ENCODE data around the gene USP28.
A peak's percentile ranks its signal among the peaks of the same experiment; 100 is the strongest.

Gene USP28

GRCh38 chr11:113874096-113874495 lies 1.3 kb downstream of the USP28 start:
- Histone ChIP-seq H3K27ac (ENCODE audit: poor library complexity, severe bottlenecking) (peak overlapping the region; percentile 45), H3K4me3 (ENCODE audit: severe bottlenecking) (peak overlapping the region; percentile 95), H3K4me1 (ENCODE audit: insufficient read depth, poor library complexity, severe bottlenecking) (peaks cover 7% of the 10 kb centered on the region)

GRCh38 chr11:113873236-113873626 lies 2.1 kb downstream of the USP28 start:
- no peak overlapping the region for H3K4me3 ChIP-seq (ENCODE audit: severe bottlenecking)
- H3K9me3 ChIP-seq (ENCODE audit: severe bottlenecking) = no peaks in the 10 kb centered on the region
- peaks cover 4% of the 10 kb centered on the region; the same call in 1 of the 2 replicates for H3K36me3 ChIP-seq (ENCODE audit: low read depth)
- TF ChIP-seq CTCF (IDR thresholded peaks at IDR 0.05; ENCODE audit: poor library complexity, severe bottlenecking) = no peak
- no peak for DNase-seq (ENCODE audit: low spot score)
- no peaks in the 10 kb centered on the region for H3K27me3 ChIP-seq (ENCODE audit: insufficient read depth, poor library complexity, severe bottlenecking)
- no peak for ATAC-seq (ENCODE audit: low read depth)
- H3K27ac ChIP-seq (ENCODE audit: poor library complexity, severe bottlenecking) = no peak overlapping the region
- peaks cover 7% of the 10 kb centered on the region for H3K4me1 ChIP-seq (ENCODE audit: insufficient read depth, poor library complexity, severe bottlenecking)

More at GRCh38 chr11:113874096-113874495, 1.3 kb downstream of the USP28 start:
- Histone ChIP-seq H3K36me3 (ENCODE audit: low read depth) (peaks cover 4% of the 10 kb centered on the region; the same call in 1 of the 2 replicates), H3K9me3 (ENCODE audit: severe bottlenecking) (no peaks in the 10 kb centered on the region), H3K27me3 (ENCODE audit: insufficient read depth, poor library complexity, severe bottlenecking) (no peaks in the 10 kb centered on the region)
- TF ChIP-seq CTCF (IDR thresholded peaks at IDR 0.05; ENCODE audit: poor library complexity, severe bottlenecking) = no peak
- ATAC-seq (ENCODE audit: low read depth) = no peak
- DNase-seq (ENCODE audit: low spot score) = no peak

- DNase-seq (ENCODE audit: low spot score) = no peak
- peaks cover 4% of the 10 kb centered on the region; the same call in 1 of the 2 replicates for H3K36me3 ChIP-seq (ENCODE audit: low read depth)
Measured at GRCh38 chr11:113871336-113871735, 4.0 kb downstream of the USP28 start.

GRCh38 chr11:113867843-113868503 lies 7.4 kb downstream of the USP28 start:
- no peak for ATAC-seq (ENCODE audit: low read depth)
- TF ChIP-seq CTCF (IDR thresholded peaks at IDR 0.05; ENCODE audit: poor library complexity, severe bottlenecking) = no peak
- no peak overlapping the region for H3K4me3 ChIP-seq (ENCODE audit: severe bottlenecking)
- no peak for DNase-seq (ENCODE audit: low spot score)
- H3K9me3 ChIP-seq (ENCODE audit: severe bottlenecking) = no peaks in the 10 kb centered on the region
- no peaks in the 10 kb centered on the region for H3K4me1 ChIP-seq (ENCODE audit: insufficient read depth, poor library complexity, severe bottlenecking)
- peaks cover 4% of the 10 kb centered on the region; the same call in 1 of the 2 replicates for H3K36me3 ChIP-seq (ENCODE audit: low read depth)
- H3K27me3 ChIP-seq (ENCODE audit: insufficient read depth, poor library complexity, severe bottlenecking) = no peaks in the 10 kb centered on the region
- no peak overlapping the region for H3K27ac ChIP-seq (ENCODE audit: poor library complexity, severe bottlenecking)

More at GRCh38 chr11:113871336-113871735, 4.0 kb downstream of the USP28 start:
- peaks cover 7% of the 10 kb centered on the region for H3K4me1 ChIP-seq (ENCODE audit: insufficient read depth, poor library complexity, severe bottlenecking)
- ATAC-seq (ENCODE audit: low read depth) = no peak
- TF ChIP-seq CTCF (IDR thresholded peaks at IDR 0.05; ENCODE audit: poor library complexity, severe bottlenecking) = no peak
- H3K27me3 ChIP-seq (ENCODE audit: insufficient read depth, poor library complexity, severe bottlenecking) = no peaks in the 10 kb centered on the region
- H3K9me3 ChIP-seq (ENCODE audit: severe bottlenecking) = no peaks in the 10 kb centered on the region
- H3K4me3 ChIP-seq (ENCODE audit: severe bottlenecking) = no peak overlapping the region
- no peak overlapping the region for H3K27ac ChIP-seq (ENCODE audit: poor library complexity, severe bottlenecking)

GRCh38 chr11:113865873-113866272 lies 9.5 kb downstream of the USP28 start:
- DNase-seq (ENCODE audit: low spot score) (no peak), ATAC-seq (ENCODE audit: low read depth) (no peak)
- no peaks in the 10 kb centered on the region for H3K27me3 ChIP-seq (ENCODE audit: insufficient read depth, poor library complexity, severe bottlenecking)
- H3K9me3 ChIP-seq (ENCODE audit: severe bottlenecking) = no peaks in the 10 kb centered on the region
- H3K36me3 ChIP-seq (ENCODE audit: low read depth) = peaks cover 3% of the 10 kb centered on the region; the same call in 1 of the 2 replicates
- no peak overlapping the region for H3K4me3 ChIP-seq (ENCODE audit: severe bottlenecking)
- H3K4me1 ChIP-seq (ENCODE audit: insufficient read depth, poor library complexity, severe bottlenecking) = no peaks in the 10 kb centered on the region
- TF ChIP-seq CTCF (IDR thresholded peaks at IDR 0.05; ENCODE audit: poor library complexity, severe bottlenecking) = no peak
- no peak overlapping the region for H3K27ac ChIP-seq (ENCODE audit: poor library complexity, severe bottlenecking)
